ENCODE results near the gene SPOCK1.

- TF ChIP-seq, protein P1, sequence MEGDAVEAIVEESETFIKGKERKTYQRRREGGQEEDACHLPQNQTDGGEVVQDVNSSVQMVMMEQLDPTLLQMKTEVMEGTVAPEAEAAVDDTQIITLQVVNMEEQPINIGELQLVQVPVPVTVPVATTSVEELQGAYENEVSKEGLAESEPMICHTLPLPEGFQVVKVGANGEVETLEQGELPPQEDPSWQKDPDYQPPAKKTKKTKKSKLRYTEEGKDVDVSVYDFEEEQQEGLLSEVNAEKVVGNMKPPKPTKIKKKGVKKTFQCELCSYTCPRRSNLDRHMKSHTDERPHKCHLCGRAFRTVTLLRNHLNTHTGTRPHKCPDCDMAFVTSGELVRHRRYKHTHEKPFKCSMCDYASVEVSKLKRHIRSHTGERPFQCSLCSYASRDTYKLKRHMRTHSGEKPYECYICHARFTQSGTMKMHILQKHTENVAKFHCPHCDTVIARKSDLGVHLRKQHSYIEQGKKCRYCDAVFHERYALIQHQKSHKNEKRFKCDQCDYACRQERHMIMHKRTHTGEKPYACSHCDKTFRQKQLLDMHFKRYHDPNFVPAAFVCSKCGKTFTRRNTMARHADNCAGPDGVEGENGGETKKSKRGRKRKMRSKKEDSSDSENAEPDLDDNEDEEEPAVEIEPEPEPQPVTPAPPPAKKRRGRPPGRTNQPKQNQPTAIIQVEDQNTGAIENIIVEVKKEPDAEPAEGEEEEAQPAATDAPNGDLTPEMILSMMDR (conservative IDR thresholded peaks at IDR 0.05), result no peak
- no peak for TF ChIP-seq EZH2 (IDR thresholded peaks at IDR 0.05; ENCODE audit: low read depth)
Measured at GRCh38 chr5:137399911-137400310, 99.2 kb downstream of the SPOCK1 start.

All from PC-9 (cell line).